ENCODE measurements around the gene ITGA5. TPM values are rescaled to one million over a fixed set of nuclear protein-coding genes. Genes with fewer than 3 reads are reported as not detected.

Gene ITGA5
- total and polyA plus RNA-seq, 2 experiments from 2014 or later: 7.3 to 23.7 TPM

DNA sequence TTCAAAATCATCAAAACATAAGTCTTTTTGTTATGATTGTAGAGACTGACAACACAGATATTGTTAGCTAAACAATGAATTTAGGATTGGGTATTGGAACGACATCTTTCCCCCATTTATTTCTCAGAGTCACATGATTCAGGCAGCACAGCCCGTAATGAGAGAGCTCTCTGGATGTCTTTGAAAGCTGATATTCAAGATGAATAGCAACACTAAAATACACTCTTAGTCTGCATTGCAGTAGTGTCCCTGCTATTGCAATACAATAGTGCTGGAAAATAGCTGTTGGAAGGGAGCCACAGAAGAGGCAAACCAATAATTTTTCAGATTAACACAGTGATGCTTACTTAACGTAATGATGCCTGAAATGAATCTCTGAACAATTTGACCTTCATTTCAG is 44.4 kb upstream of the ITGA5 start (continued):
- TF ChIP-seq, protein P1, sequence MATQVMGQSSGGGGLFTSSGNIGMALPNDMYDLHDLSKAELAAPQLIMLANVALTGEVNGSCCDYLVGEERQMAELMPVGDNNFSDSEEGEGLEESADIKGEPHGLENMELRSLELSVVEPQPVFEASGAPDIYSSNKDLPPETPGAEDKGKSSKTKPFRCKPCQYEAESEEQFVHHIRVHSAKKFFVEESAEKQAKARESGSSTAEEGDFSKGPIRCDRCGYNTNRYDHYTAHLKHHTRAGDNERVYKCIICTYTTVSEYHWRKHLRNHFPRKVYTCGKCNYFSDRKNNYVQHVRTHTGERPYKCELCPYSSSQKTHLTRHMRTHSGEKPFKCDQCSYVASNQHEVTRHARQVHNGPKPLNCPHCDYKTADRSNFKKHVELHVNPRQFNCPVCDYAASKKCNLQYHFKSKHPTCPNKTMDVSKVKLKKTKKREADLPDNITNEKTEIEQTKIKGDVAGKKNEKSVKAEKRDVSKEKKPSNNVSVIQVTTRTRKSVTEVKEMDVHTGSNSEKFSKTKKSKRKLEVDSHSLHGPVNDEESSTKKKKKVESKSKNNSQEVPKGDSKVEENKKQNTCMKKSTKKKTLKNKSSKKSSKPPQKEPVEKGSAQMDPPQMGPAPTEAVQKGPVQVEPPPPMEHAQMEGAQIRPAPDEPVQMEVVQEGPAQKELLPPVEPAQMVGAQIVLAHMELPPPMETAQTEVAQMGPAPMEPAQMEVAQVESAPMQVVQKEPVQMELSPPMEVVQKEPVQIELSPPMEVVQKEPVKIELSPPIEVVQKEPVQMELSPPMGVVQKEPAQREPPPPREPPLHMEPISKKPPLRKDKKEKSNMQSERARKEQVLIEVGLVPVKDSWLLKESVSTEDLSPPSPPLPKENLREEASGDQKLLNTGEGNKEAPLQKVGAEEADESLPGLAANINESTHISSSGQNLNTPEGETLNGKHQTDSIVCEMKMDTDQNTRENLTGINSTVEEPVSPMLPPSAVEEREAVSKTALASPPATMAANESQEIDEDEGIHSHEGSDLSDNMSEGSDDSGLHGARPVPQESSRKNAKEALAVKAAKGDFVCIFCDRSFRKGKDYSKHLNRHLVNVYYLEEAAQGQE (IDR thresholded peaks at IDR 0.05; ENCODE audit: unreplicated experiment): no peak
- no peak for TF ChIP-seq JUNB (IDR thresholded peaks at IDR 0.05; ENCODE audit: unreplicated experiment)
- no peak for TF ChIP-seq EZH2phosphoT487 (IDR thresholded peaks at IDR 0.05; ENCODE audit: unreplicated experiment)
- no peak for TF ChIP-seq CREB1 (CRISPR knock-in tag; IDR thresholded peaks at IDR 0.05; ENCODE audit: low read depth)

DNA sequence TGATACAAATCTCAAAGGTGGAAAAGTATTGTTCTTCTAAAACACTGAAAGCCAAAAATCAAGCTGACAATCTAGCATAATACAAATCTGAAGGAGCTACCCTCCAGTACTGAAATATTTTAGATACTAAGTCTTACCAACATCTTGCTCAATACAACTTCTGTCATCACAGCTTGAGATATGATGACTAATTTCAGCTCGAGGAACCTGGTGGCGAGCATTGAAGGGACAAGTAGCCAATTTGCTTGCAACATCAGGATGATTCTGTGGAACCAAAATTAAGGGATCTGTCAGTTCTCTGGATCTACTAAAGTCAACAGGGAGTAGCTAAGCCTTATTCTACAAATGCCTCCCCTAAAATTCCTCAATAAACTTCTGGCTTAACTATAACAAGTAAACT is 44.0 kb upstream of the ITGA5 start:
- Mint-ChIP-seq H3K27me3 (ENCODE audit: insufficient read depth, low read depth, poor library complexity) (peaks cover 8% of the 10 kb centered on the region), H3K4me3 (no peak overlapping the region), H3K27ac (no peak overlapping the region), H3K9me3 (no peaks in the 10 kb centered on the region), H3K36me3 (ENCODE audit: low read depth) (no peaks in the 10 kb centered on the region), H3K4me1 (no peaks in the 10 kb centered on the region)
- Histone ChIP-seq H3F3A (replicated peaks; ENCODE audit: low read depth) (no peaks in the 10 kb centered on the region), H3K27ac (ENCODE audit: low read depth) (no peak overlapping the region), H2AFZ (no peak overlapping the region), H3K36me3 (ENCODE audit: insufficient read depth) (no peaks in the 10 kb centered on the region), H3K4me3 (no peak overlapping the region), H3K4me2 (no peak overlapping the region), H4K20me1 (replicated peaks; ENCODE audit: insufficient read depth) (no peaks in the 10 kb centered on the region; the same call in 1 of the 2 replicates), H3K9me2 (ENCODE audit: insufficient read depth) (no peaks in the 10 kb centered on the region), H3K27me3 (ENCODE audit: insufficient read depth) (peaks cover 69% of the 10 kb centered on the region), H3K79me2 (replicated peaks; ENCODE audit: insufficient read depth) (no peaks in the 10 kb centered on the region), H3K4me1 (ENCODE audit: insufficient read depth) (no peaks in the 10 kb centered on the region)
- DNase-seq (ENCODE audit: low spot score): no peak
- ATAC-seq: no peak
- TF ChIP-seq ZNF114 (CRISPR knock-in tag; IDR thresholded peaks at IDR 0.05): no peak
- TF ChIP-seq, protein P2, sequence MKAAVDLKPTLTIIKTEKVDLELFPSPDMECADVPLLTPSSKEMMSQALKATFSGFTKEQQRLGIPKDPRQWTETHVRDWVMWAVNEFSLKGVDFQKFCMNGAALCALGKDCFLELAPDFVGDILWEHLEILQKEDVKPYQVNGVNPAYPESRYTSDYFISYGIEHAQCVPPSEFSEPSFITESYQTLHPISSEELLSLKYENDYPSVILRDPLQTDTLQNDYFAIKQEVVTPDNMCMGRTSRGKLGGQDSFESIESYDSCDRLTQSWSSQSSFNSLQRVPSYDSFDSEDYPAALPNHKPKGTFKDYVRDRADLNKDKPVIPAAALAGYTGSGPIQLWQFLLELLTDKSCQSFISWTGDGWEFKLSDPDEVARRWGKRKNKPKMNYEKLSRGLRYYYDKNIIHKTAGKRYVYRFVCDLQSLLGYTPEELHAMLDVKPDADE (IDR thresholded peaks at IDR 0.05): no peak
- no peak for TF ChIP-seq STAT1 (IDR thresholded peaks at IDR 0.05; ENCODE audit: unreplicated experiment)
- TF ChIP-seq, protein P3, sequence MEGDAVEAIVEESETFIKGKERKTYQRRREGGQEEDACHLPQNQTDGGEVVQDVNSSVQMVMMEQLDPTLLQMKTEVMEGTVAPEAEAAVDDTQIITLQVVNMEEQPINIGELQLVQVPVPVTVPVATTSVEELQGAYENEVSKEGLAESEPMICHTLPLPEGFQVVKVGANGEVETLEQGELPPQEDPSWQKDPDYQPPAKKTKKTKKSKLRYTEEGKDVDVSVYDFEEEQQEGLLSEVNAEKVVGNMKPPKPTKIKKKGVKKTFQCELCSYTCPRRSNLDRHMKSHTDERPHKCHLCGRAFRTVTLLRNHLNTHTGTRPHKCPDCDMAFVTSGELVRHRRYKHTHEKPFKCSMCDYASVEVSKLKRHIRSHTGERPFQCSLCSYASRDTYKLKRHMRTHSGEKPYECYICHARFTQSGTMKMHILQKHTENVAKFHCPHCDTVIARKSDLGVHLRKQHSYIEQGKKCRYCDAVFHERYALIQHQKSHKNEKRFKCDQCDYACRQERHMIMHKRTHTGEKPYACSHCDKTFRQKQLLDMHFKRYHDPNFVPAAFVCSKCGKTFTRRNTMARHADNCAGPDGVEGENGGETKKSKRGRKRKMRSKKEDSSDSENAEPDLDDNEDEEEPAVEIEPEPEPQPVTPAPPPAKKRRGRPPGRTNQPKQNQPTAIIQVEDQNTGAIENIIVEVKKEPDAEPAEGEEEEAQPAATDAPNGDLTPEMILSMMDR (conservative IDR thresholded peaks at IDR 0.05; ENCODE audit: low read depth in 2 of 2): no peak
- no peak for TF ChIP-seq JUNB (IDR thresholded peaks at IDR 0.05; ENCODE audit: unreplicated experiment)
- no peak for TF ChIP-seq CREB1 (CRISPR knock-in tag; IDR thresholded peaks at IDR 0.05; ENCODE audit: low read depth)
- TF ChIP-seq NANOG (IDR thresholded peaks at IDR 0.05; ENCODE audit: borderline replicate concordance): no peak
- TF ChIP-seq EZH2phosphoT487 (IDR thresholded peaks at IDR 0.05; ENCODE audit: unreplicated experiment): no peak
- TF ChIP-seq, protein P1 (IDR thresholded peaks at IDR 0.05; ENCODE audit: unreplicated experiment): no peak
- TF ChIP-seq POLR2AphosphoS5 (IDR thresholded peaks at IDR 0.05; ENCODE audit: low read depth): no peak
